Measurements from ENCODE around the gene MYH11. TPM values are rescaled to one million over a fixed set of nuclear protein-coding genes. Genes with fewer than 3 reads are reported as not detected.

The MYH11 gene
- total RNA-seq, 1 donor from 2014 or later = 102 TPM

DNA sequence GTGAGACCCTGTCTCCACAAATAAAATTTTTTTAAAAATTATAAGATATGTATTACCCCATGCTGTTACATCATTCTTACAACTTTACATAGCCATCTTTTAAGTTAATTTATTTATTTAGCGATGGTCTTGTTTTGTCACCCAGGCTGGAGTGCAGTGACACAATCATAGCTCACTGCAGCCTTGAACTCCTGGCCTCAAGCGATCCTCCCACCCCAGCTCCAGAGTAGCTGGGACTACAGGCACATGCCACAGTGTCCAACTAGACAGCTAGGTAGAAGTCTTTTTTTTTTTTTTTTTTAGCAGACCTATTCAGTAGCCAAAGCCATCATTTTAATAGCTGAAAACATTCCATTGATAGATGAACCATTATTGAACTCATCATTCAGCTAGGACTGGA, 114.1 kb downstream of the MYH11 start:
- Histone ChIP-seq H3K36me3 (peaks cover 33% of the 10 kb centered on the region), H3K4me1 (no peaks in the 10 kb centered on the region), H3K27ac (no peak overlapping the region), H3K4me3 (no peak overlapping the region), H3K9me3 (peaks cover 7% of the 10 kb centered on the region), H3K27me3 (ENCODE audit: low read depth) (no peaks in the 10 kb centered on the region)
- ATAC-seq (no peak), DNase-seq (no peak)
- intact Hi-C loops (cut with DNase I) = no loop called here
- TF ChIP-seq CTCF (IDR thresholded peaks at IDR 0.05) = no peak

GRCh38 chr16:15741207-15741871, 115.5 kb downstream of the MYH11 start:
- Histone ChIP-seq H3K27me3 (ENCODE audit: low read depth) (no peaks in the 10 kb centered on the region), H3K9me3 (peaks cover 7% of the 10 kb centered on the region), H3K4me1 (no peaks in the 10 kb centered on the region), H3K27ac (no peak overlapping the region), H3K36me3 (peaks cover 35% of the 10 kb centered on the region), H3K4me3 (no peak overlapping the region)
- no peak for ATAC-seq
- no peak for TF ChIP-seq CTCF (IDR thresholded peaks at IDR 0.05)
- DNase-seq = no peak
- intact Hi-C loops (cut with DNase I) = no loop called here

- H3K4me3 ChIP-seq = no peak overlapping the region
- no peak for TF ChIP-seq CTCF (IDR thresholded peaks at IDR 0.05)
- intact Hi-C loops (cut with DNase I) = no loop called here
- H3K27me3 ChIP-seq (ENCODE audit: low read depth) = no peaks in the 10 kb centered on the region
- DNase-seq (no peak), ATAC-seq (no peak)
- H3K4me1 ChIP-seq = no peaks in the 10 kb centered on the region
- peaks cover 46% of the 10 kb centered on the region for H3K36me3 ChIP-seq
- H3K9me3 ChIP-seq = peaks cover 7% of the 10 kb centered on the region
- H3K27ac ChIP-seq = no peak overlapping the region
These were observed 116.9 kb downstream of the MYH11 start for GRCh38 chr16:15739950-15740349.

DNA sequence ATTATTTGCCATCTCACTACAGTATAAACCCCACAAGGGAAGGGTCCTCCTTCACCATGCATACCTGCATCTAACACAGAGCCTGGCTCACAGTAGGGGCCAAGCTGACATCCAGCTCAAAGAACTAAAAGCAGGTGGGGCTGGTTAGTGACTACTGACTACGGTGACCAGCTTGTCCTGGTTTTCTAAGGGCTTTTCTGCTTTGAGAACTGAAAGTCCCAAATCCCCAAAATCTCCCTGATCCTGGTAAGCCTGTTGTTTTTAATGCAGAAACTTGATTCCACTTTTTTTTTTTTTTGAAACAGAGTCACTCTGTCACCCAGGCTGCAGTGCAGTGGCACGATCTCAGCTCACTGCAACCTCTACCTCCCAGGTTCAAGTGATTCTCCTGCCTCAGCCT, 117.4 kb downstream of the MYH11 start:
- Histone ChIP-seq H3K4me1 (no peaks in the 10 kb centered on the region), H3K27ac (no peak overlapping the region), H3K27me3 (ENCODE audit: low read depth) (no peaks in the 10 kb centered on the region), H3K4me3 (no peak overlapping the region), H3K9me3 (peaks cover 7% of the 10 kb centered on the region), H3K36me3 (peaks cover 46% of the 10 kb centered on the region)
- intact Hi-C loops (cut with DNase I) = no loop called here
- no peak for ATAC-seq
- no peak for DNase-seq
- TF ChIP-seq CTCF (IDR thresholded peaks at IDR 0.05) = no peak

DNA sequence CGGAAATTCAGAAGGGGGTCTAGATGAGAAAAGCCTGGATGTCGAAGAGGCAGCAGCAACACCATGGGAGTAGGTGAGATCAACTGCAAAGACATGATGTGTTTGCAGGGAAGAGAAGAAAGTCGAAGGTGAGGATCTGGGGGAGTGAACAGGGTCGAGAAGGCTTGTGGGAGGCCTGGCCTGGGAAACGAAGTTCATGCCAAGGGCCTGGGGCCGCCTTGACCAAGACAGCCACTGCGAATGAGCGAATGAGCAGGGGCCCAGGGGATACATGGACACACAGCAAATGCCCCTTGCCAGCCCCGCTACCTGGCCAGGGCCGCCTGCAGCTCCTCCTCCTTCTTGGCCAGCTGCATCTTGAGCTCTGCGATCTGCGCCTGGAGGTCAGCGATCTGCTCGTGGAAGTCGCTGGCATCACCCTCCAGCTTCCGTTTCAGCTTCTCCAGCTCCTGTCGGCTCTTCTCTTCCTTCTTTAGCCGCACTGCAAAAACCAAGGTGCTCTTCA, 119.6 kb downstream of the MYH11 start:
- Histone ChIP-seq H3K4me1 (no peaks in the 10 kb centered on the region), H3K36me3 (peaks cover 52% of the 10 kb centered on the region), H3K4me3 (no peak overlapping the region), H3K27ac (no peak overlapping the region), H3K9me3 (peaks cover 7% of the 10 kb centered on the region), H3K27me3 (ENCODE audit: low read depth) (no peaks in the 10 kb centered on the region)
- intact Hi-C loops (cut with DNase I) = no loop called here
- no peak for TF ChIP-seq CTCF (IDR thresholded peaks at IDR 0.05)
- DNase-seq = no peak
- no peak for ATAC-seq
